Gastrocnemius medialis (tissue), 4 donors: ENCODE results near the gene CCDC188.

Source experiments
- CTCF ChIP-seq, 5 experiments: fragments of 450-650 bp in 3 of 5; fragments of 200-600 bp in 2 of 5; sonication (generic) in 2 of 5; IDR thresholded peaks in 4 of 5; conservative IDR thresholded peaks in 1 of 5; 1 replicate in 4 of 5; 2 replicates in 1 of 5; pipeline ENCODE4 v1.5.1; 2016 to 2019; ENCODE audit warnings: antibody characterized with exemption in 5 of 5, mild to moderate bottlenecking in 3 of 5, moderate library complexity in 3 of 5
- POLR2A ChIP-seq, 2 donors: fragments of 450-650 bp; IDR thresholded peaks; one replicate each; pipeline ENCODE4 v1.6.1; 2017; ENCODE audit warnings: antibody characterized with exemption in 2 of 2, mild to moderate bottlenecking in 2 of 2, moderate library complexity in 2 of 2

GRCh38 chr22:20140107-20140445 is 10.8 kb downstream of the CCDC188 start:
- TF ChIP-seq CTCF (IDR thresholded peaks at IDR 0.05 in 4 of 5, conservative IDR thresholded peaks at IDR 0.05 in 1 of 5) (no peak), POLR2A (IDR thresholded peaks at IDR 0.05) (no peak)
